GM10248 (cell line): ENCODE data around the gene TTC21A.

Experiments
- CTCF ChIA-PET: fragments of 300-600 bp; sonication (Branson Sonifier 250); formaldehyde crosslinking; extraction: SDS; loops from one replicate; lab custom pipeline; 2021; ENCODE audit warnings: antibody characterized with exemption; lab: Yijun Ruan, JAX
- POLR2A ChIA-PET: fragments of 350-650 bp; sonication (Branson Sonifier 250); formaldehyde crosslinking; extraction: SDS; loops from one replicate; lab custom pipeline; 2020; ENCODE audit warnings: antibody characterized with exemption; lab: Yijun Ruan, JAX
- DNase-seq: peaks from one replicate; pipeline ENCODE4 v3.0.0; 2012; ENCODE audit errors: extremely low spot score
- CTCF ChIP-seq: IDR thresholded peaks from 2 replicates; pipeline ENCODE4 v1.5.1; 2012; ENCODE audit warnings: mild to moderate bottlenecking, low read depth; ENCODE audit errors: extremely low read depth, missing control alignments, control extremely low read depth

The TTC21A gene

GRCh38 chr3:39149059-39149455 is 41.6 kb downstream of the TTC21A start:
- ChIA-PET CTCF (interaction anchor here (0.9 to 9.0 kb wide), 7 partner anchors 9 to 139 kb away, joined by 3 to 49 read pairs (median 3); no protein-coding TSS in a partner anchor), POLR2A (interaction anchor here (0.6 to 1.1 kb wide), 5 partner anchors 9 to 258 kb away, joined by 3 to 4 read pairs (median 3); partner anchors contain the start of gene RPSA)
- no peak for DNase-seq
- no peak for TF ChIP-seq CTCF

- CTCF ChIA-PET: interaction anchor here (0.8 to 9.0 kb wide), 8 partner anchors 8 to 139 kb away, joined by 3 to 49 read pairs (median 4); no protein-coding TSS in a partner anchor
- POLR2A ChIA-PET: interaction anchor here (0.6 to 1.1 kb wide), 5 partner anchors 9 to 257 kb away, joined by 3 to 4 read pairs (median 3); partner anchors contain the start of gene RPSA
Measured at GRCh38 chr3:39149498-39150147, 42.1 kb downstream of the TTC21A start.

GRCh38 chr3:39150148-39150802 is 42.8 kb downstream of the TTC21A start:
- no peak for TF ChIP-seq CTCF
- CTCF ChIA-PET: interaction anchor here (0.8 to 9.0 kb wide), 7 partner anchors 9 to 138 kb away, joined by 3 to 49 read pairs (median 4); no protein-coding TSS in a partner anchor
- DNase-seq: no peak
- POLR2A ChIA-PET: interaction anchor here (0.6 to 1.1 kb wide), 3 partner anchors 106 to 257 kb away, joined by 3 to 4 read pairs (median 3); partner anchors contain the start of gene RPSA

More at GRCh38 chr3:39149498-39150147, 42.1 kb downstream of the TTC21A start:
- no peak for DNase-seq
- TF ChIP-seq CTCF: no peak

GRCh38 chr3:39150803-39151631 is 43.5 kb downstream of the TTC21A start:
- no peak for DNase-seq
- ChIA-PET CTCF (interaction anchor here (0.7 to 9.0 kb wide), 3 partner anchors 20 to 137 kb away, joined by 3 to 49 read pairs (median 7); no protein-coding TSS in a partner anchor), POLR2A (interaction anchor here (0.5 to 0.6 kb wide), 2 partner anchors 41 to 106 kb away, joined by 3 read pairs; partner anchors contain the start of gene XIRP1)
- TF ChIP-seq CTCF: no peak

GRCh38 chr3:39153977-39154279 is 46.4 kb downstream of the TTC21A start:
- CTCF ChIA-PET: interaction anchor here (1.0 to 1.6 kb wide), 2 partner anchors 18 to 135 kb away, joined by 3 to 4 read pairs; no protein-coding TSS in a partner anchor

More at GRCh38 chr3:39153977-39154279, 46.4 kb downstream of the TTC21A start:
- no peak for DNase-seq
- no peak for TF ChIP-seq CTCF
- POLR2A ChIA-PET: no interaction called here
